Choroid plexus epithelial cell (primary cell): ENCODE results near the gene ZSWIM7.
A peak's percentile ranks its signal among the peaks of the same experiment; 100 is the strongest.
"Not testable (repeated sequence)": the region's sequence is repeated elsewhere in the genome, so short reads cannot be mapped to it uniquely, and the experiment has no call there.

Source experiments
- DNase-seq: peaks from one replicate; pipeline ENCODE4 v3.0.0-alpha.2; 2010; ENCODE audit warnings: low read depth
- H3K4me3 ChIP-seq: 2 replicates; pipeline ENCODE4 v1.5.1; 2011; ENCODE audit warnings: low read depth, mild to moderate bottlenecking, control low read depth, low read length, moderate library complexity
- TF ChIP-seq, protein P1 (sequence below): conservative IDR thresholded peaks from 2 replicates; pipeline ENCODE4 v1.5.1; 2011; ENCODE audit warnings: low read depth, mild to moderate bottlenecking, control low read depth, inconsistent platforms, low read length, moderate library complexity

Gene ZSWIM7

DNA sequence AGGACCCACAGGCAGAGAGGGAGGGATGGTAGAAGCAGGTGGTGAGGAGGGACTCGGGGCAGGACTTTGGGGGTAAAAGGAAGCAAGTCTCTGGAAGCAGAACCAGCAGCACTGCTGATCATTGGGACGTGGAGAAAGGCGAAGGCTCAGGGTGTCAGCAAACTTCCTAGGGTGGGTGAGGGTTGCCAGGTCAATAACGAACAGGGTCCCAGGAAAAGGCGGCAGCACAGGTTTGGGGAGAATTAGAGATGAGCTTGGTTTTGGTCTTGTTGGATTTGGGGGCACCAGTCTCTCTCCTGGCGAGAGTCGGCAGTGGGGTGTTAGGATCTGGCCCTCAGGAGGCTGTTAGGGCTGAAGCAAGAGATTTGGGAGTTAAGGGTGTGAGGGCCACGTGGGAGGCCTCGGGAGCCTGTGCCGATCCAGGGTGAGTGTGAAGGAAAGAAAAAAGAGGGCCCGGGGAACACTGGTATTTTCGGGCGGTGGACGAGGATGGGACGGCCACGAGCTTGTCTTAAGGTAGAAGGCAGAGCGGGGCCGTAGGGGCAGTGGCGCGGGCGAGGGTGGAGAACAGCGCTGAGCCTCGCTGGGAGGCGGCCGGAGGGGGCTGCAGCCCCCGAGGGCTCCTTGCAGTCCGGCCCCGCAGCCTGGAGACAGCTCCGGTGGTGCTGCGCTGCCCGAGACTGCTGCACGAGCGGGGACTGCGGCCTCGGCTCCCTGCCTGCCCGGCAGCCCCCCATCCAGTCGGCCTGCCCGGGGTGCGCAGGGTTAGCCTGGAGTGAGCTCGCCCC is 55.3 kb downstream of the ZSWIM7 start:
- H3K4me3 ChIP-seq, result peak overlapping the region; percentile 74
- no peak for DNase-seq
- TF ChIP-seq, protein P1, sequence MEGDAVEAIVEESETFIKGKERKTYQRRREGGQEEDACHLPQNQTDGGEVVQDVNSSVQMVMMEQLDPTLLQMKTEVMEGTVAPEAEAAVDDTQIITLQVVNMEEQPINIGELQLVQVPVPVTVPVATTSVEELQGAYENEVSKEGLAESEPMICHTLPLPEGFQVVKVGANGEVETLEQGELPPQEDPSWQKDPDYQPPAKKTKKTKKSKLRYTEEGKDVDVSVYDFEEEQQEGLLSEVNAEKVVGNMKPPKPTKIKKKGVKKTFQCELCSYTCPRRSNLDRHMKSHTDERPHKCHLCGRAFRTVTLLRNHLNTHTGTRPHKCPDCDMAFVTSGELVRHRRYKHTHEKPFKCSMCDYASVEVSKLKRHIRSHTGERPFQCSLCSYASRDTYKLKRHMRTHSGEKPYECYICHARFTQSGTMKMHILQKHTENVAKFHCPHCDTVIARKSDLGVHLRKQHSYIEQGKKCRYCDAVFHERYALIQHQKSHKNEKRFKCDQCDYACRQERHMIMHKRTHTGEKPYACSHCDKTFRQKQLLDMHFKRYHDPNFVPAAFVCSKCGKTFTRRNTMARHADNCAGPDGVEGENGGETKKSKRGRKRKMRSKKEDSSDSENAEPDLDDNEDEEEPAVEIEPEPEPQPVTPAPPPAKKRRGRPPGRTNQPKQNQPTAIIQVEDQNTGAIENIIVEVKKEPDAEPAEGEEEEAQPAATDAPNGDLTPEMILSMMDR, result no peak

DNA sequence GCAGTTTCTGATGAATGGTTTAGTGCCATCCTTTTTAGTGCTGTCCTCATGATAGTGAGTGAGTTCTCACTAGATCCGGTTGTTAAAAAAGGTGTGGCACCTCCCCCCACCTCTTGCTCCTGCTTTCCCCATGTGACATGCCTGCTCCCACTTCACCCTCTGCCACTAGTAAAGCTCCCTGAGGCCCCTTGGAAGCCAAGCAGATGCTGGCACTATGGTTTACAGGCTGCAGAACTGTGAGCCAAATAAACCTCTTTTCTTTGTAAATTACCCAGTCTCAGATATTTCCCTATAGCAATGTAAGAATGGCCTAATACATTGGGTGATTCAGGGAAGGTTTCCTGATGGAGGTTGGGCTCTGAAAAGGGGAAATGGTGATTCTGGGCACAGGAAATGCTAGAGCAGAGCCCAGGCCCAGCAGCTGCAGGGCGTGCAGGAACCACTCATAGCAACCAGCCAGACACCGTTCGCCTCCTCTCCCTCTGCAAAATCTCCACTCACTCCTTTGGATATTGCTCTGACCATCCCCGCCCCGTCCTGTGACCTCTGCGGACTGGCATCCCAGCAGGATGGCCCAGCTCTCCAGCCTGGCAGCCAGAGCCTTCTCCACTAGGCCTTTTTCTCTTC is 57.2 kb downstream of the ZSWIM7 start:
- no peak overlapping the region for H3K4me3 ChIP-seq
- no peak for DNase-seq

DNA sequence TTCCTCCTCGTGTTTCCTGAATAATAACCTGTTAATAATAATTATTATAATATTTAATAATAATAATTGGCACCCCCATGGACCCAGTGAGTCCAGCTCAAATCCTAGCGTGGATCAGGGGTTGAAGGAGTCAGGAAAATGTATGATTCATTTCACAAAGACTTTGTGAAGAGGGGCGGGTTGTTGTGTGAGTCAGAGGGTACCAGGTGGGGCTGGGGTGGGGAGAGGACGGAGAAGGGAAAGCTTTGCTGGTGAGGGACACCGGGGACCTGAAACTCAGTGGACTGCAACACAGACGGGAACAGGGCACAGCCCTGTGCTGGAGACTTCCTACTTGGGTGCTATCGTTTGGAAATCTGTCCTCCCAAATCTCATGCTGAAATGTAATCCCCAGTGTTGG is 57.7 kb downstream of the ZSWIM7 start:
- peak; percentile 44 for DNase-seq
- no peak overlapping the region for H3K4me3 ChIP-seq

More for the DNA sequence above, 57.2 kb downstream of the ZSWIM7 start:
- TF ChIP-seq, protein P1, result no peak

DNA sequence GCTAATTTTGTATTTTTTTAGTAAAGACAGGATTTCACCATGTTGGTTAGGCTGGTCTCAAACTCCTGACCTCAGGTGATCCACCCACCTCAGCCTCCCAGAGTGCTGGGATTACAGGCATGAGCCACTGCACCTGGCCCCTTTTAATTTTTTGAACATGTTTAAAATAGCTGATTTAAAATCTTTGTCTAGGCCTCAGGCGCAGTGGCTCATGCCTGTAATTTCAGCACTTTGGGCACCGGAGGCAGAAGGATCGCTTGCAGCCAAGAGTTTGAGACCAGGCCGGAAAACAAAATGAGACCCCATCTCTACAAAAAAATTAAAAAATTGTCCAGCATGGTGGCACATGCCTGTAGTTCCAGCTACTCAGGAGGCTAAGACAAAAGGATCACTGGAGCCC is 63.0 kb downstream of the ZSWIM7 start:
- not testable (repeated sequence) for DNase-seq, H3K4me3 ChIP-seq

More for the DNA sequence above, 57.7 kb downstream of the ZSWIM7 start:
- TF ChIP-seq, protein P1, result no peak

DNA sequence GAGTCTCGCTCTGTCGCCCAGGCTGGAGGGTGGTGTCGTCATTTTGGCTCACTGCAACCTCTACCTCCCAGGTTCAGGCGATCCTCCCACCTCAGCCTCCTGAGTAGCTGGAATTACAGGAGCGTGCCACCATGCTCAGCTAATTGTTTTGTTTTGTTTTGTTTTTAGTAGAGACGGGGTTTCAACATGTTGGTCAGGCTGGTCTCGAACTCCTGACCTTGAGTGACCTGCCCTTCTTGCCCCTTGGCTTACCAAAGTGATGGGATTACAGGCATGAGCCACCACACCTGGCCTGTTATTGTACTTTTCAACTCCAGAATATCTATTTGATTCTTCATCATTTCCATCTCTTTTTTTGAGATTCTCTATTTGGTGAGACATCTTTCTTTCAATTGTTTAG is 63.6 kb downstream of the ZSWIM7 start:
- H3K4me3 ChIP-seq, result no peak overlapping the region
- DNase-seq, result no peak
- TF ChIP-seq, protein P1, result no peak

DNA sequence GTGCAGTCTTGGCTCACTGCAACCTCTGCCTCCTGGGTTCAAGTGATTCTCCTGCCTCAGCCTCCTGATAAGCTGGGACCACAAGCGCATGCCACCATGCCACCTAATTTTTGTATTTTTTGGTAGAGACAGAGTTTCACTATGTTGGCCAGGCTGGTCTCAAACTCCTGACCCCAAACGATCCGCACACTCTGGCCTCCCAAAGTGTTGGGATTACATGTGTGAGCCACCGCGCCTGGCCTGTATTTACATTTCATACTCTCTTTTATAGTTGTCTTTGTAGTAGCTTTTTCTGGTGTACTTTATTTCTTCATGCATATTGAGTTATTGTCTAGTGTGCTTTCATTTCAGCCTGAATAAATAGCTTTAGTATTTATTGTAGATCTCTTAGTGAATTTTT is 64.6 kb downstream of the ZSWIM7 start:
- TF ChIP-seq, protein P1, result no peak
- no peak for DNase-seq
- no peak overlapping the region for H3K4me3 ChIP-seq

DNA sequence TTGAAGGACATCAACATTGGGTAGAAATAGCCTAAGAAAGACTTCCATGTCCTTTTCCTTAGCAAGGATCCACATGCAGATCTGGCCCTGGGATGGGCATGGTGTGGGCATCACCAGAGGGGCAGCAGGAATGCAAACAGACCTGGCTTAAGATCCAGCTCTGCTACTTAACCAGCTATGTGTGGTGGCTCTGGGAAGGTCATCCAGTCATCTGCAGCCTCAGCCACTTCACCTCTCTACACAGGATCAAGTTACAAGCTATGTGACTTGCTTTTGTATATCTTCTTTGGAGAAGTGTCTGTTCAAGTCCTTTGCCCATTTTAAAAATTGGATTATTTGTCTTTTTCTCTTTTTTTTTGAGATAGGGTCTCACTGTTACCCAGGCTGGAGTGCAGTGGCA is 68.1 kb downstream of the ZSWIM7 start:
- H3K4me3 ChIP-seq, result no peak overlapping the region
- TF ChIP-seq, protein P1, result no peak
- no peak for DNase-seq
